H9 (cell line): ENCODE data around the gene GPS1. TPM values are rescaled to one million over a fixed set of nuclear protein-coding genes. Genes with fewer than 3 reads are reported as not detected.

Experiments used
- DNase-seq: peaks from one replicate; pipeline ENCODE4 v3.0.0-alpha.2; 2017
- H2AFZ ChIP-seq: one replicate; pipeline ENCODE4 v1.6.1; 2013; ENCODE audit warnings: mild to moderate bottlenecking, low read length, control low read depth, moderate library complexity
- H2AK5ac ChIP-seq: 2 replicates; pipeline ENCODE4 v1.6.1; 2013; ENCODE audit warnings: low read length, control low read depth, mixed read lengths; ENCODE audit not compliant: insufficient read length
- H2BK120ac ChIP-seq: one replicate; pipeline ENCODE4 v1.6.1; 2013; ENCODE audit warnings: low read depth, mild to moderate bottlenecking, low read length, control low read depth, inconsistent platforms; ENCODE audit not compliant: poor library complexity, severe bottlenecking
- H2BK12ac ChIP-seq: 2 replicates; pipeline ENCODE4 v1.6.1; 2013; ENCODE audit warnings: low read length, control low read depth, mixed read lengths, low read depth; ENCODE audit not compliant: insufficient read length
- H2BK15ac ChIP-seq: 2 replicates; pipeline ENCODE4 v1.6.1; 2013; ENCODE audit warnings: low read depth, low read length, control low read depth
- H2BK20ac ChIP-seq: one replicate; pipeline ENCODE4 v1.6.1; 2013; ENCODE audit warnings: low read depth, mild to moderate bottlenecking, low read length, control low read depth, inconsistent platforms; ENCODE audit not compliant: poor library complexity, severe bottlenecking
- H2BK5ac ChIP-seq: 2 replicates; pipeline ENCODE4 v1.6.1; 2013; ENCODE audit warnings: low read length, control low read depth, mixed read lengths; ENCODE audit not compliant: insufficient read length
- H3K14ac ChIP-seq: 2 replicates; pipeline ENCODE4 v1.6.1; 2013; ENCODE audit warnings: low read length, control low read depth; ENCODE audit not compliant: insufficient read depth
- H3K18ac ChIP-seq: 2 replicates; pipeline ENCODE4 v1.6.1; 2013; ENCODE audit warnings: low read depth, mild to moderate bottlenecking, mixed read lengths, low read length, control low read depth; ENCODE audit not compliant: insufficient read length
- H3K23ac ChIP-seq: 2 replicates; pipeline ENCODE4 v1.6.1; 2013; ENCODE audit warnings: low read length, control low read depth, mixed read lengths, low read depth; ENCODE audit not compliant: insufficient read length
- H3K23me2 ChIP-seq: 2 replicates; pipeline ENCODE4 v1.6.1; 2013; ENCODE audit warnings: low read depth, mild to moderate bottlenecking, mixed read lengths, low read length, control low read depth; ENCODE audit not compliant: insufficient read length, poor library complexity, severe bottlenecking
- H3K27ac ChIP-seq: 2 replicates; pipeline ENCODE4 v1.5.1; 2013; ENCODE audit warnings: low read length, control low read depth, mixed read lengths, low read depth; ENCODE audit not compliant: insufficient read length
- H3K27me3 ChIP-seq: 2 replicates; pipeline ENCODE4 v1.6.1; 2013; ENCODE audit warnings: low read length, control low read depth, inconsistent platforms; ENCODE audit not compliant: insufficient read depth
- H3K4ac ChIP-seq: 2 replicates; pipeline ENCODE4 v1.6.1; 2013; ENCODE audit warnings: low read depth, mild to moderate bottlenecking, control low read depth, inconsistent platforms, low read length, moderate library complexity
- H3K4me1 ChIP-seq: 2 replicates; pipeline ENCODE4 v1.6.1; 2013; ENCODE audit warnings: low read length, control low read depth, inconsistent platforms; ENCODE audit not compliant: insufficient read depth
- H3K4me2 ChIP-seq: 2 replicates; pipeline ENCODE4 v1.6.1; 2013; ENCODE audit warnings: low read length, control low read depth, mixed read lengths; ENCODE audit not compliant: insufficient read length, insufficient read depth
- H3K56ac ChIP-seq: 2 replicates; pipeline ENCODE4 v1.6.1; 2013; ENCODE audit warnings: low read depth, mild to moderate bottlenecking, mixed read lengths, low read length, control low read depth; ENCODE audit not compliant: insufficient read length
- H3K79me1 ChIP-seq: 2 replicates; pipeline ENCODE4 v1.6.1; 2013; ENCODE audit warnings: low read depth, mild to moderate bottlenecking, moderate library complexity, low read length, control low read depth, inconsistent platforms; ENCODE audit not compliant: insufficient read depth, poor library complexity, severe bottlenecking
- H3K79me2 ChIP-seq: 2 replicates; pipeline ENCODE4 v1.6.1; 2013; ENCODE audit warnings: low read length, control low read depth, inconsistent platforms; ENCODE audit not compliant: insufficient read depth
- H3K9ac ChIP-seq: 2 replicates; pipeline ENCODE4 v1.6.1; 2013; ENCODE audit warnings: low read length, control low read depth, mixed read lengths; ENCODE audit not compliant: insufficient read length; ENCODE audit errors: extremely low read depth
- H3K9me3 ChIP-seq: one replicate; pipeline ENCODE4 v1.6.1; 2013; ENCODE audit warnings: low read depth, low read length, inconsistent platforms; ENCODE audit not compliant: control insufficient read depth
- H3T11ph ChIP-seq: one replicate; pipeline ENCODE4 v1.6.1; 2013; ENCODE audit warnings: mild to moderate bottlenecking, low read length, control low read depth, inconsistent platforms
- H4K20me1 ChIP-seq: one replicate; pipeline ENCODE4 v1.6.1; 2013; ENCODE audit not compliant: control insufficient read depth, insufficient read length, insufficient read depth
- H4K5ac ChIP-seq: 2 replicates; pipeline ENCODE4 v1.6.1; 2013; ENCODE audit warnings: low read depth, mild to moderate bottlenecking, mixed read lengths, low read length, control low read depth; ENCODE audit not compliant: insufficient read length
- H4K8ac ChIP-seq: replicated peaks from 2 replicates; pipeline ENCODE4 v1.6.1; 2013; ENCODE audit warnings: low read length, control low read depth, mixed read lengths, low read depth; ENCODE audit not compliant: insufficient read length
- H4K91ac ChIP-seq: 2 replicates; pipeline ENCODE4 v1.6.1; 2013; ENCODE audit warnings: low read depth, mild to moderate bottlenecking, moderate library complexity, mixed read lengths, low read length, control low read depth; ENCODE audit not compliant: insufficient read length
- H3K27ac Mint-ChIP-seq, 3 experiments: 2 replicates in 2 of 3; 3 replicates in 1 of 3; pipeline ENCODE4 v1.8.0; 2020 to 2021; ENCODE audit warnings: mixed read lengths in 3 of 3, mild to moderate bottlenecking in 1 of 3, moderate library complexity in 1 of 3
- H3K27me3 Mint-ChIP-seq: 2 replicates; pipeline ENCODE4 v1.8.0; 2021; ENCODE audit warnings: low read depth, mild to moderate bottlenecking, moderate library complexity, mixed read lengths
- H3K36me3 Mint-ChIP-seq, 3 experiments: 2 replicates in 2 of 3; 3 replicates in 1 of 3; pipeline ENCODE4 v1.8.0; 2020 to 2021; ENCODE audit warnings: low read depth in 3 of 3, mixed read lengths in 3 of 3; ENCODE audit not compliant: insufficient read depth in 1 of 3
- H3K4me1 Mint-ChIP-seq, 2 experiments: 2 replicates each; pipeline ENCODE4 v1.8.0; 2020; ENCODE audit warnings: mixed read lengths in 2 of 2
- H3K4me3 Mint-ChIP-seq, 2 experiments: 2 replicates in 1 of 2; 3 replicates in 1 of 2; pipeline ENCODE4 v1.8.0; 2020 to 2021; ENCODE audit warnings: mild to moderate bottlenecking in 2 of 2, mixed read lengths in 2 of 2, moderate library complexity in 1 of 2
- H3K9me3 Mint-ChIP-seq, 2 experiments: 2 replicates in 1 of 2; 3 replicates in 1 of 2; pipeline ENCODE4 v1.8.0; 2020; ENCODE audit warnings: mild to moderate bottlenecking in 2 of 2, mixed read lengths in 2 of 2, moderate library complexity in 1 of 2
- WGBS: extraction: QIAGEN DNeasy Blood & Tissue Kit; methylation state at CpG from one replicate; pipeline ENCODE4 v1.1.7; 2013; ENCODE audit warnings: missing lambda C conversion rate, low lambda C conversion rate, mixed read lengths; ENCODE audit not compliant: insufficient read length; ENCODE audit errors: extremely low coverage; 5-methylcytosine and 5-hydroxymethylcytosine counted together
- total RNA-seq: library from RNA; stranded (reverse); gene quantifications from 2 replicates; pipeline ENCODE4 v1.2.1, GENCODE V29; 2021
- TF ChIP-seq, protein P1 (sequence below): fragments of 200-600 bp; sonication (generic); conservative IDR thresholded peaks from 3 replicates; pipeline ENCODE4 v1.8.0; 2021; ENCODE audit warnings: antibody characterized with exemption, mild to moderate bottlenecking

GPS1 gene
- total RNA-seq, 1 experiment from 2014 or later: 164 TPM

DNA sequence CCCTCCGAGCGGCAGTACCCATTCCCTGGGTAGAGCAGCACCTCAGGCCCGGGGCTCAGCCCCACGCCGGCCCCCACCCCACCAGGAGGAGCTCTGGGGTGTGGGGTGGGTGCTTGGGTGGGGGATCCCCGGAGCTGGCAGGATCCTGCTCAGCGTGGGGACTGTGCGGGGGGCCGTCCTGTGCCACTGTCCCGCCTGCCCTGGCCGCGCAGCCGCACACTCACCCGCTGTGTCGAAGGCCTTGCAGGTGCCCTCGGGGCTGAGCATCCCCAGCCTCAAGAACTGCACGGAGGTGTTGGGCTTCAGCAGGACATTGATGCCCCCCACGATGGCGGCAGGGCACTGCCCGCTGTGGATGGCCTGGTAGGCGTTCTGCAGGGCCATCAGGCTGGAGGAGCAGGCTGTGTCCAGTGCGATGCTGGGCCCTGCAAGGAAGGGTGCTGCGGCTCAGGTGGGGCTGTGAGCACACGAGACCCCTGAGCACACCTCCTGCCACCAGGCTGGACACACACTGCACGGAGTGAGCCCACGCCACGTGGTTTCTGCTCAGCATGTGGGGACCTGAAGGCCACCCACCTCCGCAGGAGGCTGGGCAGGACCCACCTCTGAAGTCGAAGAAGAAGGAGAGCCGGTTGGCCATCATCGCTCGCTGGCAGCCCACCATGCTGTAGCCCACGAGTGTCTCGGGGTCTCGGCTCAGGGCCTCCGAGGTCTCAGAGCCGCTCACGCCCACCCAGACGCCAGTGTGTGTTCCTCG, 41.5 kb downstream of the GPS1 start:
- no peak overlapping the region for H2BK120ac ChIP-seq
- no peak overlapping the region for H3K14ac ChIP-seq
- no peak overlapping the region for H2BK20ac ChIP-seq
- no peak for DNase-seq
- no peak overlapping the region for H2BK12ac ChIP-seq
- H3K4ac ChIP-seq: no peak overlapping the region
- H3K4me2 ChIP-seq: no peak overlapping the region
- no peak overlapping the region for H4K91ac ChIP-seq
- H3K9ac ChIP-seq: no peak overlapping the region
- no peak overlapping the region for H3K23ac ChIP-seq
- H3T11ph ChIP-seq: no peak overlapping the region
- H4K20me1 ChIP-seq: no peaks in the 10 kb centered on the region
- no peak overlapping the region for H3K4me3 Mint-ChIP-seq
- peaks cover 20% of the 10 kb centered on the region; the same call in 1 of the 2 replicates for H3K79me2 ChIP-seq
- H3K4me1 Mint-ChIP-seq: peaks cover 1 to 10% of the 10 kb centered on the region in 2 experiments; a peak in 2 of 4 replicates
- no peak overlapping the region for H2BK5ac ChIP-seq
- no peak overlapping the region for H3K18ac ChIP-seq
- peaks cover 13% of the 10 kb centered on the region for H3K79me1 ChIP-seq
- H3K27me3 Mint-ChIP-seq: no peaks in the 10 kb centered on the region
- H3K36me3 Mint-ChIP-seq: peaks cover 21 to 63% (median 54%) of the 10 kb centered on the region in 3 experiments; a peak in 6 of 7 replicates
- TF ChIP-seq, protein P1, sequence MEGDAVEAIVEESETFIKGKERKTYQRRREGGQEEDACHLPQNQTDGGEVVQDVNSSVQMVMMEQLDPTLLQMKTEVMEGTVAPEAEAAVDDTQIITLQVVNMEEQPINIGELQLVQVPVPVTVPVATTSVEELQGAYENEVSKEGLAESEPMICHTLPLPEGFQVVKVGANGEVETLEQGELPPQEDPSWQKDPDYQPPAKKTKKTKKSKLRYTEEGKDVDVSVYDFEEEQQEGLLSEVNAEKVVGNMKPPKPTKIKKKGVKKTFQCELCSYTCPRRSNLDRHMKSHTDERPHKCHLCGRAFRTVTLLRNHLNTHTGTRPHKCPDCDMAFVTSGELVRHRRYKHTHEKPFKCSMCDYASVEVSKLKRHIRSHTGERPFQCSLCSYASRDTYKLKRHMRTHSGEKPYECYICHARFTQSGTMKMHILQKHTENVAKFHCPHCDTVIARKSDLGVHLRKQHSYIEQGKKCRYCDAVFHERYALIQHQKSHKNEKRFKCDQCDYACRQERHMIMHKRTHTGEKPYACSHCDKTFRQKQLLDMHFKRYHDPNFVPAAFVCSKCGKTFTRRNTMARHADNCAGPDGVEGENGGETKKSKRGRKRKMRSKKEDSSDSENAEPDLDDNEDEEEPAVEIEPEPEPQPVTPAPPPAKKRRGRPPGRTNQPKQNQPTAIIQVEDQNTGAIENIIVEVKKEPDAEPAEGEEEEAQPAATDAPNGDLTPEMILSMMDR: no peak
- H3K9me3 Mint-ChIP-seq: no peaks in the 10 kb centered on the region
- no peaks in the 10 kb centered on the region for H3K27me3 ChIP-seq
- WGBS: no CpG with 5 or more reads among the region's 40 CpGs
- H3K56ac ChIP-seq: no peak overlapping the region
- H4K5ac ChIP-seq: no peak overlapping the region
- H3K9me3 ChIP-seq: no peaks in the 10 kb centered on the region
- H3K4me1 ChIP-seq: no peaks in the 10 kb centered on the region
- no peak overlapping the region for H4K8ac ChIP-seq
- peaks cover 8% of the 10 kb centered on the region for H3K23me2 ChIP-seq
- peak overlapping the region in 2 of 3 experiments; percentile 83 to 91; a peak in 2 of 7 replicates for H3K27ac Mint-ChIP-seq
- H2BK15ac ChIP-seq: no peak overlapping the region
- H2AK5ac ChIP-seq: no peak overlapping the region
- no peak overlapping the region for H3K27ac ChIP-seq
- no peak overlapping the region for H2AFZ ChIP-seq
